ENCODE data around the gene CTXN2. TPM values are rescaled to one million over a fixed set of nuclear protein-coding genes. Genes with fewer than 3 reads are reported as not detected.

CTXN2 gene
- total RNA-seq (2014; rRNA removed), result not detected in 2 replicates
- not detected for polyA plus RNA-seq (2012)

- DNase-seq (ENCODE audit: low read depth), result no peak
Measured at GRCh38 chr15:48191574-48192225, at the start of gene CTXN2. TSS of gene CTXN2 (plus strand) at chr15:48191665. CDS start at chr15:48201301, 9,636 bp downstream.

GRCh38 chr15:48143856-48144255 is 47.6 kb upstream of the CTXN2 start:
- DNase-seq (ENCODE audit: low read depth), result peak; percentile 8

GRCh38 chr15:48144889-48145288 is 46.6 kb upstream of the CTXN2 start:
- DNase-seq (ENCODE audit: low read depth), result peak; percentile 17

- DNase-seq (ENCODE audit: low read depth), result no peak
Measured at GRCh38 chr15:48145923-48146322, 45.5 kb upstream of the CTXN2 start.

GRCh38 chr15:48147358-48147757 is 44.1 kb upstream of the CTXN2 start:
- no peak for DNase-seq (ENCODE audit: low read depth)

GRCh38 chr15:48149858-48150257 is 41.6 kb upstream of the CTXN2 start:
- peak; percentile 69 for DNase-seq (ENCODE audit: low read depth)

- DNase-seq (ENCODE audit: low read depth), result no peak
Measured at GRCh38 chr15:48153526-48153925, 37.9 kb upstream of the CTXN2 start.

GRCh38 chr15:48168616-48169015 is 22.8 kb upstream of the CTXN2 start:
- DNase-seq (ENCODE audit: low read depth), result no peak

GRCh38 chr15:48170981-48171380 is 20.5 kb upstream of the CTXN2 start:
- no peak for DNase-seq (ENCODE audit: low read depth)

GRCh38 chr15:48175126-48175525 is 16.3 kb upstream of the CTXN2 start:
- DNase-seq (ENCODE audit: low read depth), result no peak

GRCh38 chr15:48176112-48176511 is 15.4 kb upstream of the CTXN2 start:
- no peak for DNase-seq (ENCODE audit: low read depth)

- DNase-seq (ENCODE audit: low read depth), result no peak
Measured at GRCh38 chr15:48176957-48177356, 14.5 kb upstream of the CTXN2 start.

- DNase-seq (ENCODE audit: low read depth), result peak; percentile 50
Measured at GRCh38 chr15:48177383-48177765, 14.1 kb upstream of the CTXN2 start.

- DNase-seq (ENCODE audit: low read depth), result peak; percentile 61
Measured at GRCh38 chr15:48177766-48178647, 13.5 kb upstream of the CTXN2 start, which contains the start of gene MYEF2. TSS of gene MYEF2 (minus strand) at chr15:48178295. CDS start at chr15:48178237, 58 bp downstream.

GRCh38 chr15:48178648-48178931 is 12.9 kb upstream of the CTXN2 start:
- no peak for DNase-seq (ENCODE audit: low read depth)

GRCh38 chr15:48182749-48183148 is 8.7 kb upstream of the CTXN2 start:
- no peak for DNase-seq (ENCODE audit: low read depth)

- no peak for DNase-seq (ENCODE audit: low read depth)
Measured at GRCh38 chr15:48185529-48185928, 5.9 kb upstream of the CTXN2 start.

GRCh38 chr15:48186271-48186670 is 5.2 kb upstream of the CTXN2 start:
- DNase-seq (ENCODE audit: low read depth), result no peak

- peak; percentile 67 for DNase-seq (ENCODE audit: low read depth)
Measured at GRCh38 chr15:48190932-48191573, 412 bp upstream of the CTXN2 start.

- DNase-seq (ENCODE audit: low read depth), result no peak
Measured at GRCh38 chr15:48202068-48202467, 10.6 kb downstream of the CTXN2 start.

- no peak for DNase-seq (ENCODE audit: low read depth)
Measured at GRCh38 chr15:48205981-48206380, 14.5 kb downstream of the CTXN2 start, which contains the start of gene SLC12A1. TSS of gene SLC12A1 (plus strand) at chr15:48206302. CDS start at chr15:48207720, 1,418 bp downstream.

GRCh38 chr15:48221261-48221660 is 29.8 kb downstream of the CTXN2 start:
- no peak for DNase-seq (ENCODE audit: low read depth)
